SK-N-SH treated with all-trans-retinoic acid at 6 μM for 48 hours (cell line): Measurements from ENCODE around the gene GALNTL6.

ENCODE experiments used
- ATAC-seq: fragments of 200-7000 bp; cut with Tn5 transposase; 3 replicates; pipeline ENCODE4 v1.9.1; 2020; ENCODE audit warnings: mild to moderate bottlenecking, moderate library complexity
- ARNTL ChIP-seq: fragments of 450-650 bp; formaldehyde crosslinking; IDR thresholded peaks from 2 replicates; pipeline ENCODE4 v1.5.0; 2020; ENCODE audit warnings: low read depth, mild to moderate bottlenecking, moderate library complexity, borderline replicate concordance
- BACH2 ChIP-seq: fragments of 250-450 bp; sonication (Bioruptor Pico); IDR thresholded peaks from 2 replicates; pipeline ENCODE4 v1.9.0; 2021; ENCODE audit warnings: mild to moderate bottlenecking, borderline replicate concordance
- ESRRG ChIP-seq: fragments of 250-450 bp; sonication (Bioruptor Pico); IDR thresholded peaks from 2 replicates; pipeline ENCODE4 v1.6.1; 2021; ENCODE audit warnings: mild to moderate bottlenecking
- GLIS3 ChIP-seq: fragments of 250-450 bp; sonication (Bioruptor Pico); IDR thresholded peaks from 2 replicates; pipeline ENCODE4 v1.5.0; 2020; ENCODE audit warnings: mild to moderate bottlenecking, moderate library complexity
- ISL1 ChIP-seq: fragments of 250-450 bp; sonication (Bioruptor Pico); IDR thresholded peaks from 2 replicates; pipeline ENCODE4 v2.1.2; 2022; ENCODE audit warnings: mild to moderate bottlenecking, moderate library complexity
- OSR1 ChIP-seq: fragments of 250-450 bp; sonication (Bioruptor Pico); IDR thresholded peaks from 2 replicates; pipeline ENCODE4 v1.8.0; 2022; ENCODE audit warnings: moderate library complexity, mild to moderate bottlenecking, inconsistent platforms
- POU6F1 ChIP-seq: fragments of 250-450 bp; sonication (Bioruptor Pico); IDR thresholded peaks from 2 replicates; pipeline ENCODE4 v1.8.0; 2021; ENCODE audit warnings: low read depth, mild to moderate bottlenecking, moderate library complexity, borderline replicate concordance
- PPARA ChIP-seq: fragments of 250-450 bp; sonication (Bioruptor Pico); IDR thresholded peaks from 2 replicates; pipeline ENCODE4 v1.5.0; 2020; ENCODE audit warnings: mild to moderate bottlenecking, borderline replicate concordance
- RARB ChIP-seq: fragments of 250-450 bp; sonication (Bioruptor Pico); IDR thresholded peaks from 2 replicates; pipeline ENCODE4 v1.8.0; 2021; ENCODE audit warnings: mild to moderate bottlenecking, moderate library complexity
- SNAI2 ChIP-seq: fragments of 250-450 bp; sonication (Bioruptor Pico); IDR thresholded peaks from 2 replicates; pipeline ENCODE4 v1.5.0; 2020; ENCODE audit warnings: mild to moderate bottlenecking, moderate library complexity
- TCF4 ChIP-seq: fragments of 250-450 bp; sonication (Bioruptor Pico); IDR thresholded peaks from 2 replicates; pipeline ENCODE4 v1.8.0; 2021; ENCODE audit warnings: mild to moderate bottlenecking, moderate library complexity, borderline replicate concordance
- TOX ChIP-seq: fragments of 250-450 bp; sonication (Bioruptor Pico); IDR thresholded peaks from 2 replicates; pipeline ENCODE4 v1.8.0; 2021; ENCODE audit warnings: mild to moderate bottlenecking, moderate library complexity, borderline replicate concordance
- TSHZ2 ChIP-seq: fragments of 250-450 bp; sonication (Bioruptor Pico); IDR thresholded peaks from 2 replicates; pipeline ENCODE4 v1.5.0; 2020; ENCODE audit warnings: mild to moderate bottlenecking, moderate library complexity
- ZC3H10 ChIP-seq: fragments of 250-450 bp; sonication (Bioruptor Pico); IDR thresholded peaks from 2 replicates; pipeline ENCODE4 v1.5.1; 2021; ENCODE audit warnings: mild to moderate bottlenecking, moderate library complexity
- ZFP3 ChIP-seq: fragments of 250-450 bp; sonication (Bioruptor Pico); IDR thresholded peaks from 2 replicates; pipeline ENCODE4 v1.5.0; 2020; ENCODE audit warnings: mild to moderate bottlenecking, moderate library complexity
- ZFP30 ChIP-seq: fragments of 450-650 bp; formaldehyde crosslinking; IDR thresholded peaks from 2 replicates; pipeline ENCODE4 v1.5.0; 2022; ENCODE audit warnings: mild to moderate bottlenecking, moderate library complexity
- ZNF565 ChIP-seq: fragments of 450-650 bp; formaldehyde crosslinking; conservative IDR thresholded peaks from 2 replicates; pipeline ENCODE4 v1.5.0; 2020; ENCODE audit warnings: low read depth, mild to moderate bottlenecking, moderate library complexity
- ZNF70 ChIP-seq: fragments of 450-650 bp; formaldehyde crosslinking; IDR thresholded peaks from 2 replicates; pipeline ENCODE4 v1.5.0; 2020; ENCODE audit warnings: mild to moderate bottlenecking, moderate library complexity
- ZNF8 ChIP-seq: fragments of 450-650 bp; formaldehyde crosslinking; IDR thresholded peaks from 2 replicates; pipeline ENCODE4 v1.5.0; 2020; ENCODE audit warnings: mild to moderate bottlenecking, moderate library complexity
- TF ChIP-seq, protein P1 (sequence below): fragments of 250-450 bp; sonication (Bioruptor Pico); IDR thresholded peaks from 2 replicates; pipeline ENCODE4 v1.8.0; 2020; ENCODE audit warnings: mild to moderate bottlenecking, moderate library complexity, borderline replicate concordance

The GALNTL6 gene

DNA sequence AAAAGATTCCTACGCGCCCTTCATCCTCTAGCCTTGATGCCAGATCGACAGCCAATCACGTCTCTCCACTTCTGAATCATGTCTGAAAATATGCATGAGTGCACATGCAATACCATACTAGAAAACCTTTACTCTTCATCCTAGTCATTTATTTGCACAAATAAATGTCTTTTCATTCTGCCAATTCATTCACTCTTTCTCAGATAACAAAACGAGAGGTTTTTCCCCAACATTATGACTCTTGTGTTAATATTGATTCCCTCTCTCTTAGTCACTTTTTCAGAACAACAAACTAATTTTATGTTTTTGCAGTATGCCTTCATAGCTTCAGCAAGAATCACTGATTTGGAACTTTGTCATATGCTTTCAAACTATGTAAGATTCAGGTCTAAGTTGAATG, 806.0 kb downstream of the GALNTL6 start (continued):
- TF ChIP-seq BACH2 (no peak), ZNF565 (CRISPR knock-in tag) (no peak), PPARA (CRISPR knock-in tag) (no peak), POU6F1 (CRISPR knock-in tag) (no peak), ESRRG (CRISPR knock-in tag) (no peak)

DNA sequence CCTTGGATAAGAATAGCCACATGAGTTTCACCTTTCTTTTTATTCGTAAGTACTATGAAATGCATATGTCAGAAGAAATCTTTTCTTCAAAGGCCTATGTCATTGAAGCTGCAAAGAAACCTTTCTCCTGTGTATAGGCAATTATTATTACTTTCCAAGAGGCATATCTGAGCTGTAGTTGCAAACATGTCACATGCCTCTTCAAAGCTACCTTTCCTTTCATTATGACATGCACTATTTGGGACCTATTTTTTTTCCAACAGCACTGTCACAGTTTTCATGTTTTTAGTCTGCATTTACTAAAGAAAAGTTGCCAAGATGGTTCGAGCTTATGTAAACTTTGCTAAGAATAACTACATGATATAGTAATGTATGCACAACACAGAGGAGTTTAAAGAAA, 806.6 kb downstream of the GALNTL6 start:
- no peak for TF ChIP-seq ZFP3
- TF ChIP-seq ZFP30: no peak
- TF ChIP-seq ESRRG (CRISPR knock-in tag): no peak
- ATAC-seq: no peak

- TF ChIP-seq ESRRG (CRISPR knock-in tag) (no peak), ZNF70 (CRISPR knock-in tag) (no peak), OSR1 (no peak)
- no peak for ATAC-seq
These were observed 815.1 kb downstream of the GALNTL6 start for GRCh38 chr4:172628263-172628662.

DNA sequence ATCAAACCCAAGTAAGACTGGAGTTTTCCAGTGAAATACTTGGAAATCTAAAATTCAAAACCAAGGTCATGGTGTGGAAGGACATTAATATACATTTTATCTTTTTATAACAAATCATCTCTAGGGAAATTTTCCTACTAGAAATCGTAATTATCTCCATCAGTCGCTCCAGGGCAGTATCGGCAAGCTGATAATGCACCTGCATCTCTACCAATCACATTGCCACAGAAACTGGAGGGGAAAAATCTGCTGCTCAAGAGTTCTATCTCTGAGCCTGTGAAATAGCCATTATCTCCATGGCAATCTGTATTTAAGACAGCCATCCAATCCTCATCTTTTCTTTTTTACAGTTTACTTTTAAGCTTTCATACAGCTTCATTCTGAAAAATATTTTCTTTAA, 817.1 kb downstream of the GALNTL6 start:
- TF ChIP-seq TOX (CRISPR knock-in tag) (no peak), SNAI2 (CRISPR knock-in tag) (no peak), ZFP30 (no peak), ZFP3 (no peak), ESRRG (CRISPR knock-in tag) (no peak)
- no peak for ATAC-seq

DNA sequence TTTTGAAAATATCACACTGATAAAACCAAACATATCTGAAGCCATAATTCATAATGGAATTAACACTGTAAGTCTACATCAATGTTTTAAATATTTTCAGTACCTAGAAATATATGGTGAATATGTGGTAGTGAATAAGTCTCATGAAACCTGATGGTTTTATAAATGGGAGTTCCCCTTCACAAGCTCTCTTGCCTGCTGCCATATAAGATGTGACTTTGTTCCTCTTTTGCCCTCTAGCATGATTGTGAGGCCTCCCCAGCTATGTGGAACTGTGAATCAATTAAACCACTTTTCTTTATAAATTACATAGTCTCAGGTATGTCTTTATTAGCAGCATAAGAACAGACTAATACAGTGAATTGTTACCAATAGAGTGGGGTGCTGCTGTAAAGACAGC, 818.6 kb downstream of the GALNTL6 start:
- ATAC-seq: no peak
- TF ChIP-seq GLIS3 (no peak), ZFP30 (no peak), ARNTL (CRISPR knock-in tag) (no peak), ISL1 (CRISPR knock-in tag) (no peak), BACH2 (no peak), TCF4 (CRISPR knock-in tag) (no peak), TOX (CRISPR knock-in tag) (no peak), ZNF8 (CRISPR knock-in tag) (no peak), ZNF565 (CRISPR knock-in tag) (no peak), ZFP3 (no peak), TSHZ2 (CRISPR knock-in tag) (no peak), PPARA (CRISPR knock-in tag) (no peak), POU6F1 (CRISPR knock-in tag) (no peak), RARB (CRISPR knock-in tag) (no peak), OSR1 (no peak), ZC3H10 (CRISPR knock-in tag) (no peak)
- TF ChIP-seq, protein P1, sequence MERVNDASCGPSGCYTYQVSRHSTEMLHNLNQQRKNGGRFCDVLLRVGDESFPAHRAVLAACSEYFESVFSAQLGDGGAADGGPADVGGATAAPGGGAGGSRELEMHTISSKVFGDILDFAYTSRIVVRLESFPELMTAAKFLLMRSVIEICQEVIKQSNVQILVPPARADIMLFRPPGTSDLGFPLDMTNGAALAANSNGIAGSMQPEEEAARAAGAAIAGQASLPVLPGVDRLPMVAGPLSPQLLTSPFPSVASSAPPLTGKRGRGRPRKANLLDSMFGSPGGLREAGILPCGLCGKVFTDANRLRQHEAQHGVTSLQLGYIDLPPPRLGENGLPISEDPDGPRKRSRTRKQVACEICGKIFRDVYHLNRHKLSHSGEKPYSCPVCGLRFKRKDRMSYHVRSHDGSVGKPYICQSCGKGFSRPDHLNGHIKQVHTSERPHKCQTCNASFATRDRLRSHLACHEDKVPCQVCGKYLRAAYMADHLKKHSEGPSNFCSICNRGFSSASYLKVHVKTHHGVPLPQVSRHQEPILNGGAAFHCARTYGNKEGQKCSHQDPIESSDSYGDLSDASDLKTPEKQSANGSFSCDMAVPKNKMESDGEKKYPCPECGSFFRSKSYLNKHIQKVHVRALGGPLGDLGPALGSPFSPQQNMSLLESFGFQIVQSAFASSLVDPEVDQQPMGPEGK (CRISPR knock-in tag): no peak
